Suppressor macrophage (primary cell): ENCODE measurements around the gene MYH9.

Experiments used
- DNase-seq, 4 experiments: peaks; one replicate each; pipeline ENCODE4 v3.0.0-alpha.2; 2020 to 2022

The MYH9 gene

GRCh38 chr22:36386351-36386899, 1.3 kb downstream of the MYH9 start:
- DNase-seq, result peak; percentile 67 to 79 (median 76)

- peak in 1 of 4 experiments; percentile 35 for DNase-seq
These were observed 2.0 kb downstream of the MYH9 start for GRCh38 chr22:36385491-36386350.

- DNase-seq, result peak in 3 of 4 experiments; percentile 34 to 59 (median 56)
These were observed 2.8 kb downstream of the MYH9 start for GRCh38 chr22:36384766-36385481.

- DNase-seq, result no peak
These were observed 4.6 kb downstream of the MYH9 start for GRCh38 chr22:36383110-36383581.

- no peak for DNase-seq
These were observed 6.1 kb downstream of the MYH9 start for GRCh38 chr22:36381513-36382128.

- DNase-seq, result no peak
These were observed 8.0 kb downstream of the MYH9 start for GRCh38 chr22:36379593-36380361.

GRCh38 chr22:36378869-36379217, 8.9 kb downstream of the MYH9 start:
- DNase-seq, result no peak

GRCh38 chr22:36378080-36378868, 9.5 kb downstream of the MYH9 start:
- DNase-seq, result no peak

- DNase-seq, result no peak
These were observed 10.6 kb downstream of the MYH9 start for GRCh38 chr22:36377022-36377631.

GRCh38 chr22:36376265-36376664, 11.5 kb downstream of the MYH9 start:
- no peak for DNase-seq

GRCh38 chr22:36375071-36375980, 12.4 kb downstream of the MYH9 start:
- no peak for DNase-seq

GRCh38 chr22:36374603-36375024, 13.2 kb downstream of the MYH9 start:
- DNase-seq, result no peak

- peak; percentile 72 to 85 (median 82) for DNase-seq
These were observed 14.5 kb downstream of the MYH9 start for GRCh38 chr22:36373258-36373579.

GRCh38 chr22:36371920-36372319, 15.8 kb downstream of the MYH9 start:
- DNase-seq, result no peak

GRCh38 chr22:36369922-36370791, 17.6 kb downstream of the MYH9 start:
- peak; percentile 46 to 72 (median 72) for DNase-seq

- peak in 1 of 4 experiments; percentile 49 for DNase-seq
These were observed 18.5 kb downstream of the MYH9 start for GRCh38 chr22:36369004-36369921.

- peak in 1 of 4 experiments; percentile 41 for DNase-seq
These were observed 19.3 kb downstream of the MYH9 start for GRCh38 chr22:36368359-36368983.
